Activated CD8-positive, alpha-beta memory T cell treated with anti-CD3 and anti-CD28 coated beads for 1 hour (primary cell): ENCODE measurements around the gene LMF2.
"Not testable (repeated sequence)": the region's sequence is repeated elsewhere in the genome, so short reads cannot be mapped to it uniquely, and the experiment has no call there.

Source experiments
- DNase-seq, 2 donors: peaks; one replicate each; pipeline ENCODE4 v3.0.0-alpha.2; 2020; ENCODE audit warnings: low read depth in 1 of 2; ENCODE audit errors: extremely low read depth in 1 of 2

Gene LMF2, protein sequence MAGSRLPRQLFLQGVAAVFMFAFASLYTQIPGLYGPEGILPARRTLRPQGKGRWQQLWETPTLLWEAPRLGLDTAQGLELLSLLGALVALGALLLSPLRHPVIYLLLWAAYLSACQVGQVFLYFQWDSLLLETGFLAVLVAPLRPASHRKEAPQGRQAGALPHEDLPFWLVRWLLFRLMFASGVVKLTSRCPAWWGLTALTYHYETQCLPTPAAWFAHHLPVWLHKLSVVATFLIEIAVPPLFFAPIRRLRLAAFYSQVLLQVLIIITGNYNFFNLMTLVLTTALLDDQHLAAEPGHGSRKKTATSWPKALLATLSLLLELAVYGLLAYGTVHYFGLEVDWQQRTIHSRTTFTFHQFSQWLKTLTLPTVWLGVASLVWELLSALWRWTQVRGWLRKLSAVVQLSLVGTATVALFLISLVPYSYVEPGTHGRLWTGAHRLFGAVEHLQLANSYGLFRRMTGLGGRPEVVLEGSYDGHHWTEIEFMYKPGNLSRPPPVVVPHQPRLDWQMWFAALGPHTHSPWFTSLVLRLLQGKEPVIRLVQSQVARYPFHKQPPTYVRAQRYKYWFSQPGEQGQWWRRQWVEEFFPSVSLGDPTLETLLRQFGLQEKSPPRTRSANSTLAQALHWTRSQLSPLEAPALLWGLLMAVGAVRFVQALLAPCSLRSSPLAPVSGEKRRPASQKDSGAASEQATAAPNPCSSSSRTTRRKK

DNA sequence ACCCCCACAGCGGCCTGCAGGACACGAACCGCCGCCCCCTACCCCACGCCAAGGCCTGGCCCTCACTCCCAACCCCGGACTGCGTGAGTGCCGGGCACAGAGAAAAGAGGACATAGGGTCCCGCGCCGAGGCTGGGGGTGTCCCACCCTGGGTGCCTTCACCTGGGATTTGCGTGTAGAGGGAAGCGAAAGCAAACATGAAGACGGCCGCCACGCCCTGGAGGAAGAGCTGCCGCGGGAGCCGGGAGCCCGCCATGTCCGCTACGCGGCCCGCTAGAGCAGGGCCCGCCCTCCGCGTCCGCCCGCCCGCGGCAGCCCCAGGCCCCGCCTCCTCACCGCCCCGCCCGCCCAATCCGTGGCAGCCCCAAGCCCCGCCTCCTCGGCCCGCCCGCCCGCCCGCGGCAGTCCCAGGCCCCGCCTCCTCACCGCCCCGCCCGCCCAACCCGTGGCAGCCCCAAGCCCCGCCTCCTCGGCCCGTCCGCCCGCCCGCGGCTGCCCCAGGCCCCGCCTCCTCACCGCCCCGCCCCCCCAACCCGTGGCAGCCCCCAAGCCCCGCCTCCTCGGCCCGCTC, at the start of gene LMF2:
Gene LMF2, minus strand, starts transcription at position 282 of the 570 bp plus-strand sequence. Its CDS starts 27 bp downstream, at position 255.
- DNase-seq: peak; percentile 82 to 92

DNA sequence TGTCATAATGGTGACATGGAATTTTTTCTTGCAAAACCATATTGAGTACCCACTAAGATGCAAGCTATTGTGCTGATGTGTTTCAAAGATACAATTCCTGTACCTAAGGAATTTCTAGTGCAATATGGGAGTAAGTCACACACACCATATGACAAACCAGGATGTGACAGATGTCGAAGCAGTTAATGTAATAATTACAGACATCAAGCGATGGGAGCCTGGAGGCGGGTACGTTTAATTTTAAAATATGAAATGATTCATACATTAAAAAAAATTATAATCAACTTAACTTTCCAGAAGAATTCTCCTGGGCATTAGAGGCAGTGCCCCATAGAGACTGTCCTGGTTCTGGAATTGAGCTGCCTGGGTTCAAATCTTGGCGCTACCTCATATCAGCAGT, 49.2 kb upstream of the LMF2 start:
- no peak for DNase-seq

DNA sequence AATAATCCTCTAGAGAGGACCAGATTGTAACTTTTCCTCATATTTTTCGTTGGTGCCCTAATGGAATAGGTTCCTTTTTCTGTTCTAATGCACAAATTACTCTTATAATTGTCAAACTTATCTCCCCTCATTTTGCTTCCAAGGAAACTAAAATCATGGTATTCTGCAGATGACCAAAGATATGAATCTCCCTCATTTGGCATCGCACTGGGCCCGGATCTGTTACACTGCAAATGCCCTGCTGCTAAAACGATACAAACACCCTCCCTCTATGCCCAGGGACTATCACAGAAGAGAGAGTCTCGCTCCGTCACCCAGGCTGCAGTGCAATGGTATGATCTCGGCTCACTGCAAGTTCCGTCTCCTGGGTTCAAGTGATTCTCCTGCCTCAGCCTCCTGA, 45.8 kb upstream of the LMF2 start:
- no peak for DNase-seq

DNA sequence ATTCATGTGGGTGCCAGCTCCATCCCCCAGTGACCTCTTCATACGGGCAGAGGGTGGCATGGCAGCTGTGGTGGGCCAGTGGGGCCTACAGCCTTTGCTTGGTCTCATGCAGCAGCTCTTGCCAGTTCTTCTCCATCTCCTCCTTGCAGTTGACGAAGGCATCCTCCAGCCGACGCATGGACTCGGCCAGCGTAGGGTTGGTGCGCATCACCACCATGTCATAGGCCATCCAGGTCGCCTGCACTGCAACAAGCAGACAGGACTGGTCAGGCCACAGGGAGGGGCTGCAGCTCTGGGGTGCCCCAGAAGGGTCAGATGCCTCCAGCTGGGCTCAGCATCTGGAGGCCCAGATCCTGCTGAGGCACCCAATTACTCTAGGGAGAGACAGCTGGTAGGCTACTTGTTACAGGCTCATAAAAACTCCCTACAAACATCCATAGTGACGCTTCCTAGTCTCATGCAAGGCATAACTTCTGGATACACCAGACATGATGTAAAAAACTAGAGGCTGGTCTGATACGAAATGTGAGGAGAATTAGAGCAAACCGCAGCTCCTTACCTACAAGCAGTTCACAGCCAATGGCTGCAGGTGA, 43.8 kb upstream of the LMF2 start:
- DNase-seq: no peak

DNA sequence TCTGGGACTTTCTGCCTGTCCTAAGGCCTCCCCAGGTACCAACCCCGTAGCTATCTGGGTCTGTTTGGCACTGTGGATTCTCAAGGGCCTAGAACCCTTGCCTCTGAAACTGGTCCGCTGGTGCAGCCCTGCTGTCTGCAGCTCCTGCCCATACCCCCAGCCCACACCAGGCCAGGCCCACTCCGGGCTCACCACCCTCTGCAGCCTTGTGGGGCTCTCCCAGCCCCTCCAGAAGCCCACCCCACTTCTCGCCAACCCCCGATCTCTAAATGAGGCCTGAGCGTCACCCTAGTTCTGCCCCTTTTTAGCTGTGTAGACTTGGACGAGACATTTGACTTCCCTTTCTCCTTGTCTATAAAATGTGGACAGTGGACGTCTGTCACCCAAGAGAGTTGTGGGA, 42.9 kb upstream of the LMF2 start:
- DNase-seq: no peak

DNA sequence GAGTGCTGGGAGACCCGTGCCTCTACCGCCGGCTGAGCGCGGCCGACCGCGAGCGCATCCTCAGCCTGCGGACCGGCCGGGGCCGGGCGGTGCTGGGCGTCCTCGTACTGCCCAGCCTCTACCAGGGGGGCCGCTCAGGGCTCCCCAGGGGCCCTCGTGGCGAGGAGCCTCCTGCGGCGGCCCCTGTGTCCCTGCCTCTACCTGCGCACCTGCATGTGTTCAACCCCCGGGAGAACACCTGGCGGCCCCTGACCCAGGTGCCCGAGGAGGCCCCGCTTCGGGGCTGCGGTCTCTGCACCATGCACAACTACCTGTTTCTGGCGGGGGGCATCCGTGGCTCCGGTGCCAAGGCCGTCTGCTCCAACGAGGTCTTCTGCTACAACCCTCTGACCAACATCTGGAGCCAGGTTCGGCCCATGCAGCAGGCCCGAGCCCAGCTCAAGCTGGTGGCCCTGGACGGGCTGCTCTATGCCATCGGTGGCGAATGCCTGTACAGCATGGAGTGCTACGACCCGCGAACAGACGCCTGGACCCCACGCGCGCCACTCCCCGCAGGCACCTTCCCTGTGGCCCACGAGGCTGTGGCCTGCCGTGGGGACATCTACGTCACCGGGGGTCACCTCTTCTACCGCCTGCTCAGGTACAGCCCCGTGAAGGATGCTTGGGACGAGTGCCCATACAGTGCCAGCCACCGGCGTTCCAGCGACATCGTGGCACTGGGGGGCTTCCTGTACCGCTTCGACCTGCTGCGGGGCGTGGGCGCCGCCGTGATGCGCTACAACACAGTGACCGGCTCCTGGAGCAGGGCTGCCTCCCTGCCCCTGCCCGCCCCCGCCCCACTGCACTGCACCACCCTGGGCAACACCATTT, 41.7 kb upstream of the LMF2 start:
- no peak for DNase-seq

DNA sequence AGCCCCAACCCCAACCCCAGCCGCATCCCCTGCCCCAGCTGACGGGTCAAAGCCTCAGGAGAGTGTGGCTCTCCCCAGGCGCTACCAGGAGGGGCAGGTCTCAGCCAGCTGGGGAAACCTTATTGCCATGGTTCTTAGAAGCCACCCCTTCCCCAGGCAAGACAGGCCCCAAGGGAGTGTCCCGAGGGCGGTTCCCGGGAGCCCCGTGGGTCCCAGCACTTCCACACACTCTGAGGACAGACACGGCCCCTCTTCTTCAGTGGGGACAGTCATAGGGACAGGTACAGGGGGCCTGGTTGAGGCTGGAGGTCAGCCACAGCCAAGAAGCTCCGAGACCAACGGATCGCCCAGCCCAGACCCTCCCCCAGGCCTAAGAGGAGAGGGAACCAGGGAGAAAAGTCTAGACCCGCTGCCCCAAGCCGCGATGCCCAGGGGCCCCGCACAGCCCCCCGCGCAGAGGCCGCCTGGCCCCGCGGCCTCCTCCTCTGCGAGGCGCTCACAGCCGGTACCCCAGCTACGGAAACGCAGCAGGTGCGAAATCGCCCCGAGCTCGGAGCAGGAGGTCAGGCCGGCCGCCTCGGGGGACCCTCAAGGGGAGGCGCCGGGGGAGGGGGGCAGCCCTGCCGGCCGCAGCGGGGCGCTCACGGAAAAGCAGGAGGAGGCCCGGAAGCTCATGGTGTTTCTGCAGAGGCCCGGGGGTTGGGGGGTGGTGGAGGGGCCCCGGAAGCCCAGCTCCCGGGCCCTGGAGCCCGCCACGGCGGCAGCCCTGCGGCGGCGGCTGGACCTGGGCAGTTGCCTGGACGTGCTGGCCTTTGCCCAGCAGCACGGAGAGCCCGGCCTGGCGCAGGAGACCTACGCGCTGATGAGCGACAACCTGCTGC, 40.8 kb upstream of the LMF2 start:
- peak in 1 of 2 donors; percentile 45 for DNase-seq

DNA sequence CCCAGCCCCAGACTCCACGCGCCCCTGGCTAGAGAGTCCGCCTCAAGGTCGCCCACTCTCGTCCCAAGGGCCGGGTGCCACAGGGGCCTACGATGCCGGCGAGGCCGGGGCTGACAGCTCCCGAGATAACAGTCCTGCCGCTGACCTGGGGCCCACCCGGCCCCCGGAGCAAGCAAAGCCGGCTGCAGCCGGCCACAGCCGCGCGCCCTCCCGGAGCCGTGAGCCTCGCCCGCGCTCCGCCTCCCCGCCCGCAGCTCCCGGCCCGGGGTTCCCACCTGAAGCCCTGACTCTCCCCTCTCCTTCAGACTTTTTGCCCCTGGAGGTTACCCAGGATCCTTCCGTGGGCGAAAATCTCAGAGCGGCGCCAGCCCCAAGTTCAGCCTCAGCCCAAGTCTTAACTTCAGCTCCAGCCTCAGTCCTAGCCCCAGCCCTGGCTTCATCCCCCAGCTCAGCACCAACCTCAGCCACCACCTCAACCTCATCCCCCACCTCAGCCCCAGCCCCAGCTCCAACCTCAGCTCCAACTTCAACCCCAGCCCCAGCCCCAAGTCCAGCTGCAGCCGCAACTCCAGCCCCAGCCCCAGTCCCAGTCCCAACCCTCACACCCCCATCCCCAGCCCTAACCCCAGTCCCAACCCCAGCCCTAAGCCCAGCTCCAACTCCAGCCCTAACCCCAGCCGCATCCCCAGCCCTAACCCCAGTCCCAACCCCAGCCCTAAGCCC, 39.9 kb upstream of the LMF2 start:
- no peak for DNase-seq

DNA sequence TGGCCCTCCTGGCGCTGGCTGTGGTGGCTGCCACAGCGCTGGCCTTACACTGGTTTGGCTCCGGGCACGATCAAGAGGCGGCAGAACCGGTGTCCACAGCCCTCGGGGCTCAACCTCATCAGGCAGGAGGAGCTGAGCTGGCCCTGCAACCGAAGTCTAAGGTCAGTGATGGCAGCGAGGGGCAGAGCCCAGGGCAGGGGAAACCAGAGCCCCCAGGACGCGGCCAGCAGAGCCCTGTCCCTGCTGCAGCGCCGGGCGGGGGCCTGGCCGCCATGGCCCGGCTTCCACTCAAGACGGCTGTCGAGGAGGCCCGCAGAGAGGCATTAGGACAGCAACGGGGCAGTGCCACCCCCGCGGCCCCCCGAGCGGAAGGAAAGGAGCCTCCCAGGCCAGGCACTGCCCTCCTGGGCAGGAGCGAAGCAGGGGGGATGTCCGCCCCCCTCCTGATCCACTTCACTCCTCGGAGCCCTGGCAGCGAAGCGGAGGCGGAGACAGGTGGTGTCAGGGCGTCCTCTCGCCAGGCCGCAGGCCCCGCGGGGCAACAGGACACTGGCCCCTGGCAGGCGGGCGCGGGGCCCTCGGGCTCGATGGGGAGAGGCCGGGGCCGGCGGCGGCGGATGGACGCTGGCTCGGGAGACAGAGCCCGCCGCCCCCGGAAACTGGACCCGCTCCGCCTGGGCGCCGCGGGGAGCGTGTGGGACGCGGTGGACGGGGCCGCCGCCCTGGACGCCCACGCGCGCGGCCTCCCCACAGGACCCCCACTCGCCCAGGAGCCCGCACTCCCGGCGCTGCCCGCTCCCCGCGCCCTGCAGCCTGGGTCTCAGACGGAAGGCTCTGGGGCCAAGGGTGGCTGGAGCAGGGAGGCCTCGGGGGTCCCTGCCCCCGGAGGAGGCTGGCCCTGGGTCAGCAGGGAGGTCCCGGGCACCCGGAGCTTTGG, 39.1 kb upstream of the LMF2 start:
- DNase-seq: no peak

DNA sequence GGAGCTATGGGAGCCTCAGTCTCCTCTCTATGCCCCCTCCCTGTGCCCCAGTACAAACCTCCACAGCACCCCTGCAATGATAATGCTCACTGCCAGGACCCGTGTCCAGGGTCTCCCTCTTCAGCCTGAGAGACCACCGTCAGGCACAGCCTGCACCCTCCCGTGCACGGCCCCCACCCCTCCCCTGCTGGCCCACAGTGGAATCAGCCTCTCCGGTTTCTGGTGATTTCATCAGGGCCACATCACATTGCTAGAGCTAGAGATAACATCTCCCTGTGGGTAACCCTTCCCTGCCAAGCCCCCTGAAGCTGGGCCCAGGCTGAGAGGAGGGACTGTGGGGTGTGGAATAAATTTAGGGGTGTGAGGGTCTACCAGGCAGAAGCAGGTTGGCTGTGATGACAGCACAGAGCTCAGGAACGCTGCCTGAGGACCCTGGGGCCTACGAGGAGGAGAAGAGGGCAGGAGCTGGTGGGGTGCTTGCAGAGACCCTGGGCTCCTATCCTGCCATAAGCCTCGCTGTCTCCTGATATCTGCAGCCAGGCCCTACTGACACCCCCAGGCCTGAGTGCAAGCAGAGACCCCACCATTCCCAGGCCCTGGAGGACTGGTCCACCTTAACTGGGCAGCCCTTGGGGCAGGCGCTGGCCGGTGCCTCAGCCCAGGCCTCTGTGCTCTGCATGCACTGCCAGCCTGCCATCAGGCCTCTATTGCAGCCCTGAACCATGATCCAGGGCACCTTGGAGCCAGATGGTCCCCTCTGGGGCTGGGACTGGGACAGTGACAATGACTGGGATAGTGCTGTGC, 38.2 kb upstream of the LMF2 start, which contains the start of gene KLHDC7B:
Gene KLHDC7B, plus strand, starts transcription at position 378 of the 804 bp plus-strand sequence. Its CDS starts 345 bp downstream, at position 723.
- no peak for DNase-seq

DNA sequence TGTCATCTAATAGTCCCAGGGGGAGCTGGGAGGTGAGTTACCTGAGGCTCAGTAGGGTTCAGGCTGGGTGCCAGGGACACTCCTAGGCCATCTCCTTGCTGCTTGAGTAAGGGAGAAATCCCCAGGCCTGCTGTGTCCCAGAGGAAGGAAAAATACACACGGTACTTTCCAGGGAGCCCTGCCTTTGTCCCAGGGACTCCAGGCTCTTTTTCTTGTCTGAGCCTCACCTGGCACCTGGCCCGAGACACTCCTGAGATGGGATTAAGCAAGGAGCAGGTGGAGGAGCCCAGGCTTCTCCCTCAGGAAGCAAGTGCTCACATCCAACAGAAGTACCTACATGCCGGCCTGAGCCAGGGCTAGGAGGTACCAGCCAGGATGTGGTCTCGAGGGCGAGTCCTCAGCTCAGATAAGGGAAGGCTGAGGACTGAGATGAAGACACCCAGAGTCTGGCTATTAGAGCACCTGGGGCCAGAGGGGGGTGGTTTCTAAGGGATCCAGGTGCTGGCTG, 37.3 kb upstream of the LMF2 start:
- no peak for DNase-seq

DNA sequence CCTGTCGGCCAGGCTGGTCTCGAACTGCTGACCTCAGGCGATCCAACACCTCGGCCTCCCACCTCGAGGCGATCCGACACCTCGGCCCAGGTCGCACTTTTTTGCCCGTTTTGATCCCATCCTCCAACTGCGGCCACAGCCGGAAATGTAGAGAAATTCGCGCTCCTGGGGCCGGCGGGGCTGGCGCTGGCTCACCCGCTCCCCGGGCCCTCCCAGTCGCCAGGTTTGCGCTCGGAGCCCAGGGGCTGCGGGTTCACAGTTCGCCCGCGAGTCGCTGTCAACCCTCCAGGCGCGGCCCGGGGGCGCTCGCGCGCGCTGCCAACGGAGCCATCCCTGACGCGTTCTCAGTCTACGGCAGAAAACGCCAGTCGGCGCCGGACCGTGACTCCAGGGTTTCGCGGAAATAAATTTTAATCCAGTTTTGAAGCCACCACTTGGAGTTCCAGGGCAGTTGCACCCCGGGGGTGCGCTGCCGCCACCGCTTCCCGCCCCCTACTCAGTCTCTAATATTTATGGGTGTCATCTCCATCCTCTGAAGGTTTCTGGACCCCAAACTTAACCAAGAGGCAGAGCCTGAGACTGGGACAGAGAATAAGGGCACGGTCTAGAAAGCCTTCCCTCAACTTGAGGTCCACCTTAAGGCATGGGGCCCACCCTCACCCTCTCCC, 36.7 kb upstream of the LMF2 start:
- DNase-seq: peak in 1 of 2 donors; percentile 79

DNA sequence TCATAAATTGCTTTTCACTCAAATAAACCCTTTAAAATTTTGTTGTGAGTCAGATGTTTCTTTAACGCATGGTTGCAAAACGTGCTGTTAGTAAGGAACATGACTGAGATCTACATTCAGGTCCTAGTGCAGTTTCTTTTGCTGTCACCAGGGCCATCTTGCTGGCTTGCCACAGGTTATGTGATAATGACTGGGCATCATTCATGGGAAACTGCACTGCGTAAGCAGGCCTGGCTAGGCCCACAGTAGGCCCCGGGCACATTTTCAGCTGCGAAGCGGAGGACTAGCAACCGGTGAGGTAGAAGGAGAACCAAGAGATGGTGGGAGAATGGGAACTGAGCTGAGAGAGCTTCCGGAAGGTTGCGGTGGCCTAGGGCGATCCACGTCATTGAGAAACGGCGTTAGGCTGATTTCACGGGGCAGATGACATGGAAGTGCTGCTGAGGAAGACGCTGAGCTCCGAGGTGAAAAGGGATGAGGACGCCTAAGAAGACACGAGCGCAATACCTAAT, 35.0 kb upstream of the LMF2 start:
- no peak for DNase-seq

DNA sequence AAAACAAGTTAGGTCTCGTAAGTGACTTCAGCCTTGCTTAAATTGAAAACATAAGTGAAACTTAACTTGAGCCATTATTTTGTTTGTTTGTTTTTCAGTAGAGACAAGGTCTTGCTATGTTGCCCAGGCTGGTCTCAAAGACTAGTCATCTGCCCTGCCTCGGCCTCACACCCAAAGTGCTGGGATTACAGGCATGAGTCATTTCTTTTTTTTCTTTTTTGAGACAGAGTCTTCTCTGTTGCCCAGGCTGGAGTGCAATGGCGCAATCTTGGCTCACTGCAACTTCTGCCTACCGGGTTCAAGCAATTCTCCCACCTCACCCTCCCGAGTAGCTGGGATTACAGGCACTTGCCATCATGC, 34.1 kb upstream of the LMF2 start:
- not testable (repeated sequence) for DNase-seq

DNA sequence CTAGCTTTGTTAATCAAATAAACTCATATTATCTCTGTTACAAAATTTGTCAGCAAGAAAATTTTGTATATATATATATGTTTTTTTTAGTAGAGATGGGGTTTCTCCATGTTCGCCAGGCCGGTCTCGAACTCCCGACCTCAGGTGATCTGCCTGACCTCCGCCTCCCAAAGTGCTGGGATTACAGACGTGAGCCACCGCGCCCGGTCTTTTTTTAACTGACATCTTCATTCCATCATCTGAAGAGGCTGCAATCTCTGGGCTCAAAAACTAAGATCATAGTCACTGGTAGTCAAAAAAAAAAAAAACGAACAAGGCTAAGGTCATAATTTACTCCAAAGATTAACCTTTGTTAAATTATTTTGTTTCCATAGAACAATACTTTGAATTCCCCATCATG, 32.9 kb upstream of the LMF2 start:
- DNase-seq: no peak

DNA sequence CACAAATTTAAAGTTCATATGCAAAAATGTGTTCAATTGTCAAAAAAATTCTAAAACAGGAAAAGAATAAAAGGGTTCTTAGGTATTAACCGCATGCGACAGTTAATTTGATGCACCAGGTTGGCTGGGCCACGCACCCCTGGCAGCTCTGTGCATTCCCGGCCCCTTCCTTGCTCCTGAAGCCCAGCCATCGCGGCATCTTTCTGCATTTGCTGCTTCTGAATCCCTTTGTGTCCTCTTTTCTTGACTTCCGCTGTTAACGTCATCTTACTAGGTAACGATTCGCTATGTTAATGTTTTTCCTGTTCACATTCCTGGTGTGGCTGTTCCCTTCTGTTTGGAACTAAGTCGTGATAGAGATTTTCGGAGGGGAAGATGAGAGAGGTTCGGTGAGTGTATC, 30.3 kb upstream of the LMF2 start:
- no peak for DNase-seq
